ENCODE data around the gene RASA1.

Gene RASA1

DNA sequence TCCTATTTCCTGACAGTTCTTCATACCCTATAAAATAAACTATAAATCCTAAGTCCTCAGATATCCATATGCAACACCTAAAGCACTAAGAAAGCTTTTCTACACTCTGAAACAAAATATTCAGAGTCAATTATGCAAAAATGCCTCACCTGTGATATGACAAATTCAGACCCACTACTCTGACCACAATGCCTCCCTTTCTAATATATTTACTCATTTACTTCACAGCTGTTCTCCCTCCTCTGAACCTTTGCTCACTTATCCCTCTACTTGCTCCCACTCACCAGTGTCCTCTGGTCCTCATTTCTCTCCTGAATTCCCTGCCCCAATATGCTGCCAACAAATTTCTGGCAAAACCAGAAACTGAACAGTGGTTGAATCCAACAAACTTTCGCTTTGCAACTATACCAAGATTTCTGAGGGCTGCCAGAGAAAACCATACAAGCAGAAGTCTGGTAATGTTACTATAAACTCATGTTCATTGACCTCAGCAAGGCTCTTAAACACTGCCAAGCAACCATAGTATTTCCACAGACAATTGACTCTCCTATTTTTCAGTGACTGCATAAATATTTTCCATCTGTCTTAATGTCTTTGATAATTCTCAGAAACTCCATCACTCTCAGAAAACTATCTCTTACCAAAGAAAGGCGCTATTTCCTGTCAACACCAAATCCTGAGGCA lies 137.9 kb downstream of the RASA1 start:
- DNase-seq = no peak

DNA sequence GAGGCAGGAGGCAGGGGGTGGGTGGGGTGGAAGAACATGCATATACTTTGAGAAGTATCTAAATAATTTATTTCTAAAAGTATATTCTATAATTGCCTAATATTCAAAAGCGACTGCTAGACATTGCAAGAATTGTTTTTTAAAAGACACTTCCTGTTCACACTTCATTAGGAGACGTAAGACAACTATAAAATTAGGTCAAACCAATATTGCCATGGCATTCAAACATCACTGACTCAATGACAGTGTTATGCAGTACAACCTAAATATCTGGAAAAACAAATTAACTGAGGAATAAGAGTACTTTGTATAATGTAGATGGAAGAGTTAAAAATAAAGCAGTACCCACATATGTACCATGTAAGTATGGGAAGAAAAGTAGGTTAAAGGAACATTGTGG lies 140.5 kb downstream of the RASA1 start:
- no peak for DNase-seq

DNA sequence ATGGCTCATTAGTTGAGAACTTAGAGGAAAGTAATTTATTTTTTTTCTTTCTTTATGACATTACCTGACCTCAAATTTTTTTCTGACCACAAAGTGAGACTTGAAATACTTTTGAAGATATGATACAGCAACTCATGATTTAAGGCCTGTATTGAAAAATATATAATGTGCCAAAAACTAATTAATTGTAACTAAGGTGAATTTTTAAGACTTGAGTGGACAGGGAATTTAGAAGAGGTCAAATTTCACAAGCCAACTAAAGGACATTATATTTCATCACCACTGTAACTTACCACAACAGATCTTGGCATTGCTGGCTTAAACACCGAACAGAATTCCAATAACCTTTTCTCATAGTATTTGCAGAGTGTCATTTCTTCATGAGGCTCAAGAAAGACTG lies 143.2 kb downstream of the RASA1 start:
- no peak for DNase-seq

DNA sequence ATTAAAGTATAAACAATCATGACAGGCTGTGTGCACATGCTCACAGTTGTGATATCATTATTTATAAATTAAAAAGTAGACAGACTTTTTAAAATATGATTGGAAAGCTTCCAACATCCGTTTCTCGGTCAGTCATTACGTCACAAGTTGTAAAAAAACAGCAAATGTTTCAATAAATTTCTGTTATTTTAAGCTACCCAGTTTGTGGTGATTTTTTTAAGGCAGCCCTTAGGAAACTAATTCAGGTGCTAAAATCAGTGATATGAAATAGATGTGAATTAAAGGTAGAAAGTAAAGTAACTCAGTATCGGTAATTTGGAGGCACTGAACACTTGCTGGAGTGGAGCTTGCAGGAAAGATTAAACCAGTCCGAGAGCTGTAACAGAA lies 143.9 kb downstream of the RASA1 start:
- DNase-seq = no peak

DNA sequence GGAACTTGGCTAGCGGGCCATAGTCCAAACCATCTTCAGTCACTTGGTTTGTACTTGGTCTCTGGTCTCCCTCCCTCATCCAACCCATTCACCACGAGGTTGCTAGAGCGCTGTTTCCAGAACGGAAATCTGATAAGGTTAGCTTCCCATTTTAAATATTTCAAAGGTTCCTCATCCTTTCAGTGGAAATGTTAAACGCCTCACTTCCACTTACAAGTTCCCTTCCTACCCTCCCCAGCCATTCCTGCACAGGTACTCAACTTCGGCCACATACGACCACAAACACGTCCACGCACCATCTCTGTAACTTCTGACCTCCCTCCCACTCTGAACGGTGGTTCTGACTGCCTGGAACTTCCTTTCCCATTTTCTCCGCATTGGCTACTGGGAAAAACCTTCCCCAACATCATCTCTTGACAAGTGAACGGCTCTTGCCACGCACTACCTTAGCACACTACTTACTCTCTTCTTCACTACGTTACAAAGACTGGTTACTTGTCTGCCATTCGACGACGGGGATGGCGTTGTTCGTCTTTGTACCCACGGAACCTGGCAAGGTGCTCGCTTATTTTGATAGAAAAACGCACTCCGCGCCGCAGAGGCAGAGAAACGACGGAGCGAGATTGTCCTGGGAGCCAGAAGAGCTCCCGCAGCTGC lies 144.4 kb downstream of the RASA1 start:
- DNase-seq = no peak

DNA sequence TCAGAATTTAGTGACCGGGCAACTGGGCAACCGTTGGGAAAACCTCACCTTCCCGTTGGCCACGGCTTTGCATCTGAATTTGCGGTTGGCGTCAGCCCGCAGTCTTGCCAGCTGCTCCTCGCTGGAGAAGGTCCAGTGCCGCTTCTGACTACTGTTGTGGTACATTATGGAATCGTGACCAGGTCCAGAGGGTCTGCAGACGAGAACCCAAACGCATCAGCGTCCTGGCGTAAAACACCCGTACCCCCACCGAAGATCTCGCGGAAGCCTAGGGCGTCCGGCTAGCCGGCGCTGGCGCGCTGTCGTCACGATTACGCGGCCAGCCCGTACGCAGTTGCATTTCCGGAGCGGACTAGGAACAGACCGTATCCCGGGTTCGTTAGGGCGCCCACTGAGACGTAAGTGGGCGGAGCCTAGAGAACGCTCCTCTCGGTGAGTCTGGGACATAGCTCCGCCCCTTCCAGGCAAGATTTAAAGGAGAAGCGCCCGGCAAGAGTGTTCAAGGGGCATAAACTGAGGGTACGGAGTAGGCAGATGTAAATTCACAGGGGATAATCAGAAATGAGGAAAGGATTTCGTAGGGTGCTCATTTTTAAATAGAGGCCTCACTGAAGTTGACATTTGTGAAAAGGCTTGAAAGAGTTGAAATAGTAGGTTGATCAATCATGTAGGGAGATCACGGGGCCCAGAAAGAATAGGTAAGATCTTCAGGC lies 145.1 kb downstream of the RASA1 start, which contains the start of gene CCNH:
TSS of gene CCNH (minus strand) at position 301 of the 713 bp plus-strand sequence. CDS start at position 165, 136 bp downstream.
- DNase-seq = peak; percentile 82

DNA sequence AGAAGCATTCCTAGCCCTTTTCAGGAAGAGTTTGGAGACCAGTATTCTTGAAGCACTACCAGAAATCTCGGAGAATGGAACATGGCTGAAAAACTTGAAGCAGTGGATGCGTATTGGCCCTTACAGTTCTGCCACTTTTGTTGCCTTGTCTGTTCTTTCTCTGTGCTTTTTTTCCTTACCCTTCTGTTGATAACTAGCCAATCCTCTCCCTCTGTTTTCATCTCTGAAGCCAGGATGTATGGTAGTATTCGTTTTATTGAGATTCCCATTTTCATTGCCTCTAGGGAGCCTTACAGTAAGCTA lies 145.6 kb downstream of the RASA1 start:
- no peak for DNase-seq

DNA sequence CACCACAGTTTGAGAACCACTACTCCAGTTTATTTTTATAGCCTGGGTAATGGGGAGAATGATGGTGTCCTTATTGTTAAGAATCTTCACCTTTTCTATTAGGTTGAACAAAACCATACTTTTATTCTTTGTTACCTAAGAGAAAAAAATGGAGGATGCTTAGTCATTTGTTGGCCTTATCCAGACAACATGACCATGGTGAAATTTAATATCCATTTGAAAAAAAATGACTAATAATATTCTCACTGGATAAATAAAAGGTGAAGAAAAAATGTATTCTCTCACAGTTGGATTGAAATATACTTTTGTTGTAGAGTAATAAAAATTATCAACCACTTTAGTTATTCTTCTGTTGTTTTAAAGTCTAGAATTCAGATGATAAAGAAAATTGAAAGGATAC lies 150.8 kb downstream of the RASA1 start:
- DNase-seq = no peak

DNA sequence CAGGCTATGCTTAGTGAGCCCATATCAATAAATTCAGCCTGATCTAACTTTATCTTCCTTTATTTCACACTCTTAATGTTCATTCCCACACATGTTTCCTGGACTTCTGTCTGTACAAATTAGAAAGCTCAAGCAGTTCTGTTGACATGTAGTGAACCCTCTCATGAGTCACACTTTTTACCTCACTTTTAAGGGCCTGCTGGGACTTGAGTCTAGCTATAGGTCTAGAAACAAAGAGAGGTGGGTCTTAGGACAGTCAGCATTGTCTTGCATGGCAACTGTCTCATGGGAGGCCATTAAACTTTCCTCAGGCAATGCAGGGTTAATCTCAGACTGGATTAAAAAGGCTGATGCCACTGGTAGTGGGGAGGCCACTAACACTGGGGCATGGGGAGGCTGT lies 153.6 kb downstream of the RASA1 start:
- DNase-seq = no peak

DNA sequence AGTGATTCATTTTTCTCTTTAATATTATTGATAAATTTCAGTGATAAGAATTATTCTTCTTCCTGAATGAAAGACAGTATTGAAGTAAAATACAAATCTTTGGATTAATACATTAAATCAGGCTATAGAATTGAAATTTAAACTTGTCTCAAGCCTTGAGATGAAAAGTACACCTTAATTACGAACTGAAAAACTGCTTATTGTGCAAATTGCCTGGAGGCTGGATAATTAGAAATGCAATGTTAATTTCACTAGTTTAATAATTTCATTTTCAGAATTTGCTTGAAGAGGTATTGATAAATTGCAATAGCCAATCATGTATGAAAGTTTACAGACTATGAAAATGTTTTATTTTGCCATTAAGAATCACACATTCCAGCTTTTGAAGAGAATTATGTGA lies 156.1 kb downstream of the RASA1 start:
- DNase-seq = no peak

DNA sequence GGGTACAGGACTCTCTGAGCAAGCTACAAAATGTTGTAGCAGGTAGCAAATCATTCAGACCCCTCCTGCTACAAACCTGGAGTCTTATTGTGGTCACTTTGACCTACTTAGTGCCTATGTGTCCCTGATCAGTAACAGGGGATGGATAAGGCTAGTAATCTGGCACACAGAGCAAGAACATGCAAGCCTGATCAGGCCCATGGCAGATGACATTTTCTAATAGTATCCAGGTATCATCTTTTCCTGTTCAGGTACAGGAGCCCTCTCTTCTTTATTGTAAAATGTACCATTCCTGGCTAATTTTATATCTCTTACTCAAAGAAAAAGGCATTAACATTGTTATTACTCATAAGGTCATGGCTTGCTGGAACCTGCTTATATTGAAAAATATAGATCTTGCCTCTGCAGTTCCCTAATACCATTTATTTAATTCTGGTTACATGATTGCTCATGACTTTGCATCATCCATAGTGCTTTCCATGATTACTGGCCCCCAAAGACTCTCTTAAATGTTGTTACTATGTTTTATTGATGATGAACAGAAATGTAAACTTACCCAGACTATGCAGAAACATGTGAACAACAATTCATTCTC lies 163.3 kb downstream of the RASA1 start:
- DNase-seq = no peak

DNA sequence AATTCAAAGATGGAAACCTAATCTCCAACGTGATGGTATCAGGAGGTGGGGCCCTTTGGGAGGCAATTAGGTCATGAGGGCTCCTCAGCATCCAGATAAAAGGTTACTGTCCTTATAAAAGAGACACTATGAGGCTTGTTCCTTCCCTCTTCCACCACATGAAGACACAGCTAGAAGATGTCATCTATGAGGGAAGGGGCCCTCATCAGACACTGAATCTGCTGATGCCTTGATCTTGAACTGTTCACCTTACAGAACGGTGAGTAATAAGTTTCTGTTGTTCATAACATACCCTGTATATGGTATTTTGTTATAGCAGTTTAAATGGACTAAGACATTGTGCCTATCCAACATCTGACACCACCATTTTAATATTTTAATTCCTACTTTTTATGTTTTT lies 164.8 kb downstream of the RASA1 start:
- DNase-seq = no peak

DNA sequence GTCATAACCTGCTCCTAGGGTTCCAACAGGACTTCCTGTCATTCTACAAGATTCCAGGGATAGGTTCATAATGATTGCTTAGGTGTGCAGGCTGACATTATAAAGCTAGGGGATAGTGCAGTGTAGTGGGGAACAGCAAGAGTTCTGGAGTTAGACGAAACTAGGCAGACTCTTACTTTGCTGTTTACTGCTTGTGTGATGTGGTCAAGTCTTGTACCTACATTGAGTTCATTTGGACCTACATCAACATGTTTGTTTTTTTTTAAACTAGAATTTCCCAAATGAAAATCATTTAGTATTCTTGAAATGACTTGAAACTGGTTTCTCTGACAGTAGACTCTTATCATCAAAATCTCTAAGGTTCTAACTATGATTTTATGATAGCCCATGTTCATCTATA lies 166.3 kb downstream of the RASA1 start:
- no peak for DNase-seq

DNA sequence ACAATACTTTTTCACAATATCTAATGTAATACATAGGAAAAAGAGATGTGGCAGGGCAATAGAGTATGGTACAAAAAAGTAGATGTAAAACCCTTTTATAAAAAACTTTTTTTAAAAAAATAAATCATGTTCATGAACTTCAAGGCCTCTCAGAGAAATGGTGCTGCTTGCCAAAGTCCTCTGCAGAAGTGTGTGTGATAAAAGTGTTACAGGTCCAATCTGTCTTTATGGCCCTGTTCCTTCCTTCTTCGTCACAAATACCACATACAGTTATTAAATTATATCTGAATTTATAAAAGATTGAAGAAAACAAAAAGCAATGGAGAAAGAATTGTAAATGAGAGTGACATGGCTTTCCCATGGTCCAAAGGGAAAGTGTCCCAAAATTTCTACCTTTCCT lies 166.8 kb downstream of the RASA1 start:
- no peak for DNase-seq

DNA sequence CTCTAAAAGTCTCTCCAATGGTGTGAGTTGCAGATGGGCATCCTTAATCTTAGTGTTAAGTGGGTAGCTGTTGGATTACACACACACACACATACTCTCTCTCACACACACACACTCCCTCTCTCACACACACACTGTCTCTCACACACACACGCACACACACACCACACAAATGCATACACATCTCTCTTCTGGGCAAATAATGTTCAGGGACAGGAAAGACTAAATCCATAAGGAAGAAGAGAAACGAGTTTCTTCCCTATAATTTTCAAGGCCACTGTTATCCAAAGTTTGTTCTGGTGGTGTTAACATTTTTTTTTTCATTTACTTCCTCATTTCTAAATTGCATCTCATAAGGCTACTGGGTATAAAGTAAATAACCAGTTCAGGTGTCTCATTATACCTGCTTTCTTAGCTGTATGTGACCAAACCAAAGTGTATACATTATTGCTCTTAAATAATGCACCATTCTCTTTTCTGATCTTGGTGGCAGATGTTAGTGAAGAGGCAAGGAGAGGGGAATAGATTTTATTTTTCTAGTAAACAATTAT lies 167.5 kb downstream of the RASA1 start:
- no peak for DNase-seq

DNA sequence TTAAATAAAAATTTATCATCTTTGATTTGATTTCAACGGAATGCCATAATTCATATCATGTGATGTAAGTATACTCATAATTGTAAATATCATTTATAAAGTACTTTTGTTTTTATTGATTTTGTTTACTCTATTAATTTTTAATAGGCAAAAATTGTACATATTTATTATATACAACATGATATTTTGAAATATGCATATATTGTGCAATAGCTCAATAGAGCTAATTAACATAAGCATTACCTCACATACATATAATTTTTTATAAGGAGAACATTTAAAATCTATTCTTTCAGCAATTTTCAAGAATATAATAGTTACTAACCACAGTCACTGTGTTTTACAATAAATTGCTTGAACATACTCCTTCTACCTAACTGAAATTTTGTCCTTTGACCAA lies 170.0 kb downstream of the RASA1 start:
- no peak for DNase-seq

DNA sequence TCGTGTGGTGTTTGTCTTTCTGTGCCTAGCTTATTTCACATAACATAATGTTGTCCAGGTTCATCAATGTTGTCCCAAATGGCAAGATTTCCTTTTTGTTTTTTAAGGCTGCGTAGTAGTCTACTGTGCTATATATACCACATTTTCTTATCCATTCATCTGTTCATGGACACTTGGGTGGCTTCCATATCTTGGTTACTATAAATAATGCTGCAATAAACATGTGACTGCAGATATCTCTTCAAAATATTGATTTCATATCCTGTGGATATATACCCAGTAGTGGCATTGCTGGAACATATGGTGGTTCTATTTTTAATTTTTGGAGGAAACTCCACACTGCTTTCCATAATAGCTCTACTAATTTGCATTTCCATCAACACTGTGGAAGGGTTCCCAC lies 170.5 kb downstream of the RASA1 start:
- DNase-seq = no peak

Data from DMS153 (cell line).